HepG2 (cell line): ENCODE results near the gene GCLM. TPM values are rescaled to one million over a fixed set of nuclear protein-coding genes. Genes with fewer than 3 reads are reported as not detected.
A peak's percentile ranks its signal among the peaks of the same experiment; 100 is the strongest.

ENCODE experiments used
- EHMT2 ChIP-seq: fragments of 200-600 bp; sonication (generic); IDR thresholded peaks from 2 replicates; pipeline ENCODE4 v1.7.0; 2017; ENCODE audit warnings: antibody characterized with exemption, low read depth, low read length, borderline replicate concordance
- KDM1A ChIP-seq: IDR thresholded peaks from 2 replicates; pipeline ENCODE4 v1.6.1; 2016; ENCODE audit warnings: missing compliant biosample characterization
- SALL2 ChIP-seq: sonication (generic); formaldehyde crosslinking; IDR thresholded peaks from 2 replicates; pipeline ENCODE4 v1.8.1; 2023; ENCODE audit warnings: mild to moderate bottlenecking, missing genetic modification reagents, inconsistent platforms
- SP140L ChIP-seq: sonication (generic); formaldehyde crosslinking; IDR thresholded peaks from 2 replicates; pipeline ENCODE4 v1.4.0; 2020; ENCODE audit warnings: missing genetic modification reagents, borderline replicate concordance
- ZBTB39 ChIP-seq: sonication (generic); formaldehyde crosslinking; IDR thresholded peaks from 2 replicates; pipeline ENCODE4 v1.5.0; 2020; ENCODE audit warnings: missing genetic modification reagents
- ZFX ChIP-seq: sonication (generic); formaldehyde crosslinking; IDR thresholded peaks from 2 replicates; pipeline ENCODE4 v1.4.0; 2020; ENCODE audit warnings: mild to moderate bottlenecking, low read depth, missing genetic modification reagents, moderate library complexity
- ZHX2 ChIP-seq, 2 experiments: sonication (generic) in 1 of 2; formaldehyde crosslinking in 1 of 2; IDR thresholded peaks; 2 replicates each; pipeline versions ENCODE4 v1.6.1 to v1.9.0; 2014 to 2022; ENCODE audit warnings: antibody characterized with exemption in 1 of 2, borderline replicate concordance in 1 of 2, inconsistent platforms in 1 of 2, low read depth in 1 of 2, missing genetic modification reagents in 1 of 2
- ZMAT3 ChIP-seq: sonication (generic); formaldehyde crosslinking; conservative IDR thresholded peaks from 2 replicates; pipeline ENCODE4 v1.7.0; 2021; ENCODE audit warnings: missing genetic modification reagents
- ZNF160 ChIP-seq: sonication (generic); formaldehyde crosslinking; IDR thresholded peaks from 2 replicates; pipeline ENCODE4 v1.8.0; 2022; ENCODE audit warnings: mild to moderate bottlenecking, inconsistent platforms, missing genetic modification reagents
- ZNF317 ChIP-seq: sonication (generic); formaldehyde crosslinking; IDR thresholded peaks from 2 replicates; pipeline ENCODE4 v1.5.0; 2020; ENCODE audit warnings: mild to moderate bottlenecking, missing genetic modification reagents
- ZNF550 ChIP-seq: sonication (generic); formaldehyde crosslinking; IDR thresholded peaks from 2 replicates; pipeline ENCODE4 v1.4.0; 2020; ENCODE audit warnings: mild to moderate bottlenecking, missing genetic modification reagents, borderline replicate concordance
- ZNF646 ChIP-seq: sonication (generic); formaldehyde crosslinking; IDR thresholded peaks from 2 replicates; pipeline ENCODE4 v1.9.0; 2021; ENCODE audit warnings: mild to moderate bottlenecking, missing genetic modification reagents
- ZNF678 ChIP-seq: sonication (generic); formaldehyde crosslinking; IDR thresholded peaks from 2 replicates; pipeline ENCODE4 v1.4.0; 2020; ENCODE audit warnings: mild to moderate bottlenecking, missing genetic modification reagents
- polyA plus RNA-seq, 8 experiments: library from polyadenylated mRNA; depleted of rRNA in 3 of 8; stranded (reverse) in 7 of 8; unstranded in 1 of 8; fragments of >200 nt; fragmentation: Illumina TruSeq in 4 of 8; extraction: Trizol in 4 of 8; gene quantifications; 2 replicates each; pipeline versions ENCODE4 v1.2.1 to v1.2.3, GENCODE V29; 2011 to 2016; ENCODE audit warnings: low read depth in 4 of 8, missing spikeins in 1 of 8, mixed read lengths in 1 of 8; ENCODE audit not compliant: insufficient read depth in 1 of 8
- total RNA-seq, 5 experiments: library from RNA; depleted of rRNA; stranded (reverse); fragments of >200 nt; fragmentation: Illumina TruSeq; extraction: Trizol; gene quantifications; 2 replicates each; pipeline ENCODE4 v1.2.3, GENCODE V29; 2016; ENCODE audit warnings: low read depth in 1 of 5

The GCLM gene
- total and polyA plus RNA-seq, 2 of the 13 experiments (the other 11 are each of a cell fraction or from before 2014, with no cell fraction given), result 8.7 to 29.9 TPM

GRCh38 chr1:93846206-93846991 is 62.8 kb downstream of the GCLM start (continued):
- TF ChIP-seq ZHX2 (IDR thresholded peaks at IDR 0.05; ENCODE audit: low read depth) (no peak), ZHX2 (CRISPR knock-in tag; IDR thresholded peaks at IDR 0.05; ENCODE audit: borderline replicate concordance) (peak; percentile 80; the same call in 1 of the 2 replicates), ZNF646 (CRISPR knock-in tag) (no peak), ZNF317 (no peak), SP140L (CRISPR knock-in tag) (no peak), SALL2 (peak; percentile 12; the same call in 1 of the 2 replicates), ZNF550 (no peak), ZNF678 (peak; percentile 27; the same call in 1 of the 2 replicates), ZMAT3 (CRISPR knock-in tag) (no peak), ZBTB39 (CRISPR knock-in tag) (no peak), ZNF160 (CRISPR knock-in tag) (0 out of 2 replicates have a peak, but pooled peaks have one; percentile 48), ZFX (CRISPR knock-in tag) (peak; percentile 78), EHMT2 (no peak), KDM1A (CRISPR knock-in tag) (no peak)
